MM.1S (cell line): ENCODE data around the gene SYNE2.

ENCODE experiments used
- EZH2 ChIP-seq: fragments of 300-600 bp; sonication (generic); optimal IDR thresholded peaks from 2 replicates; pipeline ENCODE3; 2017; ENCODE audit warnings: low read depth, mild to moderate bottlenecking, antibody characterized with exemption, low read length, mixed read lengths
- EZH2phosphoT487 ChIP-seq: fragments of 300-600 bp; sonication (generic); IDR thresholded peaks from 2 replicates; pipeline ENCODE4 v1.6.1; 2018; ENCODE audit warnings: antibody characterized with exemption, low read length
- TF ChIP-seq, protein P1 (sequence below): fragments of 300-600 bp; sonication (generic); IDR thresholded peaks from 2 replicates; pipeline ENCODE4 v1.5.1; 2016; ENCODE audit warnings: antibody characterized with exemption, low read length, mixed read lengths

GRCh38 chr14:64235652-64236640 lies 383.1 kb downstream of the SYNE2 start:
- TF ChIP-seq, protein P1, sequence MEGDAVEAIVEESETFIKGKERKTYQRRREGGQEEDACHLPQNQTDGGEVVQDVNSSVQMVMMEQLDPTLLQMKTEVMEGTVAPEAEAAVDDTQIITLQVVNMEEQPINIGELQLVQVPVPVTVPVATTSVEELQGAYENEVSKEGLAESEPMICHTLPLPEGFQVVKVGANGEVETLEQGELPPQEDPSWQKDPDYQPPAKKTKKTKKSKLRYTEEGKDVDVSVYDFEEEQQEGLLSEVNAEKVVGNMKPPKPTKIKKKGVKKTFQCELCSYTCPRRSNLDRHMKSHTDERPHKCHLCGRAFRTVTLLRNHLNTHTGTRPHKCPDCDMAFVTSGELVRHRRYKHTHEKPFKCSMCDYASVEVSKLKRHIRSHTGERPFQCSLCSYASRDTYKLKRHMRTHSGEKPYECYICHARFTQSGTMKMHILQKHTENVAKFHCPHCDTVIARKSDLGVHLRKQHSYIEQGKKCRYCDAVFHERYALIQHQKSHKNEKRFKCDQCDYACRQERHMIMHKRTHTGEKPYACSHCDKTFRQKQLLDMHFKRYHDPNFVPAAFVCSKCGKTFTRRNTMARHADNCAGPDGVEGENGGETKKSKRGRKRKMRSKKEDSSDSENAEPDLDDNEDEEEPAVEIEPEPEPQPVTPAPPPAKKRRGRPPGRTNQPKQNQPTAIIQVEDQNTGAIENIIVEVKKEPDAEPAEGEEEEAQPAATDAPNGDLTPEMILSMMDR: no peak
- TF ChIP-seq EZH2phosphoT487: no peak
- TF ChIP-seq EZH2: no peak
